HG03378 (cell line): ENCODE data around the gene PPP2R3C.
"Not testable (repeated sequence)": the region's sequence is repeated elsewhere in the genome, so short reads cannot be mapped to it uniquely, and the experiment has no call there.

Experiments
- ATAC-seq: cut with Tn5 transposase; IDR thresholded peaks from one replicate; pipeline ENCODE4 v1.9.1; 2021; ENCODE audit warnings: mild to moderate bottlenecking, moderate library complexity; ENCODE audit not compliant: unreplicated experiment

PPP2R3C gene

DNA sequence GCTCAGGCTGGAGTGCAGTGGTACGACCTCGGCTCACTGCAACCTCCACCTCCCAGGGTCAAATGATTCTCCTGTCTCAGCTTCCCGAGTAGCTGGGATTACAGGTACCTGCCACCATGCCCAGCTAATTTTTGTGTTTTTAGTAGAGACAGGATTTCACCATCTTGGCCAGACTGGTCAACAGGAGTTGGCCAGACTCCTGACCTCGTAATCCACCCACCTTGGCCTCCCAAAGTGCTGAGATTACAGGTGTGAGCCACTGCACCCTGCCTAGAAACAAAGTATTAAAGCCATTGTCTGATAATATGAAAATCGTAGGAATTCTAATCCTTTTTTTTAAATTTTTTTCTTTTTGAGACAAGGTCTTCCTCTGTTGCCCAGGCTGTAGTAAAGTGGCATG lies 56.1 kb downstream of the PPP2R3C start:
- not testable (repeated sequence) for ATAC-seq

GRCh38 chr14:35061113-35061791 lies 60.5 kb downstream of the PPP2R3C start:
- ATAC-seq = not testable (repeated sequence)

DNA sequence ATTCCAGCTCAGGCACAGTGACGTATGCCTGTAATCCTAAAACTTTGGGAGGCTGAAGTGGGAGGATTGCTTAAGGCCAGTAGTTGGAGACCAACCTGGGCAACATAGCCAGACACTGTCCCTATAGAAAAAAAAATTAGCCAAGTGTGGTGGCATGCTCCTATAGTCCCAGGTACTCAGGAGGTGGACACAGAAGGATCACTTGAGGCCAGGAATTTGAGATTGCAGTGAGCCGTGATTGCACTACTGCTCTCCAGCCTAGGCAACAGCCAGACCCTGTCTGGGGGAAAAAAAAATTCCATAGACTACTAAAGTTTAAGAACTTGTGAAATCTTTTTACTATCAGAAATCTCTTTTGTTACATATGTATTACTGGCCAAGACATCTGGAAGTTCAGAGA lies 69.2 kb downstream of the PPP2R3C start:
- ATAC-seq = no peak

GRCh38 chr14:35051796-35052195 lies 70.0 kb downstream of the PPP2R3C start:
- no peak for ATAC-seq

DNA sequence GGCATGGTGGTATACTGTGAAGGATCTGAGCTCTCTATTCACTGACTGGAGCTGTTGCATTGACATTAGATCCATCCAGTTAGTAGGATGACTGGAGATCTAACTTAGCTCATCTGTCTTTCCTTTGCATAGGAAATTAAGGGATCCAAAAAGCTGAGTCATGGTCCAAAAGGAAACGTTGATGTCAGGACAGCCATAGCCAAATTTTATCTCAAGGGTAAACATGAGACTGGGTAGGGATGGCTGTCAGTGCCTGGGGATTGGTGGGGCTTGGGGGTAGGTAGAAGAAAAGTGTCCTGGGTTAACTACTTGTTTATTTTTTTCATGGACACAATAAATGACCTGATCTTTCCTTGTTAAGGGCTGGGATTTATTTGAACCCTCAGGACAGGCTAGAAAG lies 71.1 kb downstream of the PPP2R3C start:
- no peak for ATAC-seq

GRCh38 chr14:35047976-35048513 lies 73.7 kb downstream of the PPP2R3C start:
- ATAC-seq = no peak

GRCh38 chr14:35046751-35047536 lies 74.8 kb downstream of the PPP2R3C start:
- ATAC-seq = peak; percentile 19

DNA sequence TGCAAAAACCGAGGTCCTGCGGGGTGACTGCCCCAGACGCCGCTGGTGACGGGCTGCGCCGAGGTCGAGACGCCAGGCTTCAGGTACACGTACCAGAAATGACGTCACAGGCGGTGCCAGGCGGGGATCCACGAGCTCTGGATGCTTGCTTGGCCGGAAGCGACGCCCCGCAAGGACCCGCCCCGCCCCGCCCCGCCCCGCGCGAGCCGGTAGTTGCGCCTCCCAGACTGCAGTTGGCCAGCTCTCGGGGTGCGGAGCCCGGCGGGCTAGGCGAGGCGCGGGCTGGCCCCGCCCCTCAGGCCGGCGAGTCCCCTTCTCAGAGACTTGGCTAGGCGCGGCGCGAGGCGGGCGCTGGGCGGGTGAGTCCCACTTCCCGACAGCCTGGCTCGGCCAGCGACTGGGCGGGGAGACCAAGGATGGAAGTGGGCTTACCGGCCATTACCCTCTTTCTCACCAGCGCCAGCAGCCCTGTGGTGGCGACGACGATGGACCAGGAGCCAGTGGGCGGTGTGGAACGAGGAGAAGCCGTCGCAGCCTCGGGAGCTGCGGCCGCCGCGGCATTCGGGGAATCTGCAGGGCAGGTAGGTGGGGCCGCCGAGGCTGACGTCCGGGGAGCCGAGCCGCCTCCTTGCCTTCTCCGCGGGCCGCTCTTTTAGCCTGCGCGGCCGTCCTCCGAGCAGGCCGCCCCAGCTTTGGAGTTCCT lies 75.6 kb downstream of the PPP2R3C start, which contains the start of gene FAM177A1:
Gene FAM177A1 (plus strand): TSS at position 225 of the 703 bp plus-strand sequence. CDS start 192 bp downstream, at position 417.
- peak; percentile 88 for ATAC-seq

DNA sequence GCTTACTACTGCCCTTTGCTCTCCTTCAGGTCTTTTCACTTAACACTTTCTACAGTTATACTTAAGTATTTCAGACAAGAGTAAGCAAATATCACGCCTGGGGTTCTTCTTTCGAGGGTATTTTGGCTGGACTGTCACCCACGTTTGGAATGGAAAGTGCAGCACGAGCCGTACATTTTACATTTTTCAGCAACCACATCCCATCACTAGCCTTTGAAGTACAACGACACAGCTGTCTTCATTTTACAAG lies 76.1 kb downstream of the PPP2R3C start:
- ATAC-seq = no peak

DNA sequence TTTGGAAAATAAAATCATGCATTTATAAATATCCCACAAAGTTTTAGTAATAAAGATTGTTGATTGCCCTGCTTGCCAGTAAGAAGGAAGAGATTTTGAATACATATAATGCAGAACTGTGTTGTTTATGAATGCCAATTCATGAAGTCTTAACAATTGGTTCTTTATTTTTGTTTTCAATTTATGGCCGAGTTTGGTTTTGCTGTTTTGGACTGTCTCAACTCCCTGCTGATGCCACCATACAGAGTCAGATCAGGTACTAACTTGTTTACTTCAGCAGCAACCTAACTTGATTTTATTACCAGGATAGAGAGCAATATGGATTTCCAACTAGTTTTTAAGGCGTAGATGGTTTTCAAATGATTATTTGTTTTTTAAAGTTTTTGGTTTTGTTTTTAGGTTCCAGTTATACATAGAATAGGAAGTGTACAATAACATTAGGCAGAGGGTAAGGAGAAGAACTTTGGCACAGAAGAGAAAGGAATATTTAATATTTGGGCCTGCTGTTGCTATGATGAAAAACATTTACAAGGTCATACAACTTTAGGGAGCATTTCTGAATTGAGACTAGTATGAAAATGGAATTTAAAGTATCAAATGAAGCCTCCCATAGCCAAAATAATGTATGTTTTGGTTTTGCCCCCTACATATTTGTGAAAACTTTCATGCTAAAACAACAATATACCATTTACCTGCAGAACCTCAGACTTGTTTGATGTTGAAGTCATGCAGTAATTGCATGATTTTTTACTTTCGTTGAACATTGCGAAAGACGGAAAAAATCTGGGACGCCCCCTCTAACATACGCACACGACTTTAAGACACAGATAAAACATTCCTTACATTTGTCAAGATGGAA lies 76.6 kb downstream of the PPP2R3C start:
- ATAC-seq = no peak

DNA sequence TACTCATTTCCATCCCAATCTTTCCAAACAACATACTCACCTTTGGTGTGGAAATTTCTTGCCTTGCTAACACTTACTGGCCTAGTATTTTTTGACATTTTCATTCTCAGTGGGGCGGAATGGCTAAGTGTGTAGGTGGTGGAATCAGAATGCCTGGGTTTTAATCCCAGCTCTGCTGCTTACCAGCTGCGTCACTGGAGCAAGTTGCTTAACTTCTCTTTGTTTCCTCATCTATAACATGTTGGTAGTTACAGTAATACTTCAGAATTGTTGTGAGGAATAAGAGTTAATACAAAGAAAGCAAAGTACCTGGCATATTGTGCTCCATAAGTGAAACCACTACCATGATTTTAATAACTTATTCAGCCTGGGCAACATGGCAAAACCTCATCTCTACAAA lies 78.7 kb downstream of the PPP2R3C start:
- ATAC-seq = no peak

DNA sequence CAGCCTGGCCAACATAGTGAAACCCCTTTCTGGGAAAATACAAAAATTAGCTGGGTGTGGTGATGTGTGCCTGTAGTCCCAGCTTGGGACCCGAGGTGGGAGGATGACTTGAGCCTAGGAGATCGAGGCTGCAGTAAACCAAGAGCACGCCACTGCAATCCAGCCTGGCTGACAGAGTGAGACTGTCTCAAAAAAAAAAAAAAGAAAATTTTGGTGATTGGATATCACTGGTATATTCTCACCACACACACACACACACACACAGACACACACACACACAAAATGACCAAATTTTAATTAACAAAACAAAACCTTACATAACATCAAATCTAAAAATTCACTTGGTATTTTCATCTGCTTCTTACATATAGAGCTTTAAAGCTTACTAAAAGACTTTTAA lies 79.2 kb downstream of the PPP2R3C start:
- no peak for ATAC-seq

DNA sequence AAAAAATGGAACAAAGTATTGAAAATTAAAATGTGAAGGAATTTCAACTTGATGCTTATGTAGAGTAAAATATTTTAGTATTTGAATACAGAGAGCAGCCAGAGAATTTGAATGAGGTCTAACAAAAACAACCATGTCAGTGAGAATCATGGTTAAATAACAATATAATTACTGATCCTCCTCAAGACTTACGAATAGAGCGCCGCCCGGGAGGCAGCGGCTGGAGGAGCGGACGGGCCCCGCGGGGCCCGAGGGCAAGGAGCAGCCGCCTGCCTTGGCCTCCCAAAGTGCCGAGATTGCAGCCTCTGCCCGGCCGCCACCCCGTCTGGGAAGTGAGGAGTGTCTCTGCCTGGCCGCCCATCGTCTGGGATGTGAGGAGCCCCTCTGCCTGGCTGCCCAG lies 83.5 kb downstream of the PPP2R3C start:
- not testable (repeated sequence) for ATAC-seq
